GM04503 (cell line): ENCODE measurements around the gene BCDIN3D.

Experiments
- DNase-seq: peaks from one replicate; pipeline ENCODE4 v3.0.0-alpha.2; 2012; ENCODE audit warnings: low read depth

BCDIN3D gene

DNA sequence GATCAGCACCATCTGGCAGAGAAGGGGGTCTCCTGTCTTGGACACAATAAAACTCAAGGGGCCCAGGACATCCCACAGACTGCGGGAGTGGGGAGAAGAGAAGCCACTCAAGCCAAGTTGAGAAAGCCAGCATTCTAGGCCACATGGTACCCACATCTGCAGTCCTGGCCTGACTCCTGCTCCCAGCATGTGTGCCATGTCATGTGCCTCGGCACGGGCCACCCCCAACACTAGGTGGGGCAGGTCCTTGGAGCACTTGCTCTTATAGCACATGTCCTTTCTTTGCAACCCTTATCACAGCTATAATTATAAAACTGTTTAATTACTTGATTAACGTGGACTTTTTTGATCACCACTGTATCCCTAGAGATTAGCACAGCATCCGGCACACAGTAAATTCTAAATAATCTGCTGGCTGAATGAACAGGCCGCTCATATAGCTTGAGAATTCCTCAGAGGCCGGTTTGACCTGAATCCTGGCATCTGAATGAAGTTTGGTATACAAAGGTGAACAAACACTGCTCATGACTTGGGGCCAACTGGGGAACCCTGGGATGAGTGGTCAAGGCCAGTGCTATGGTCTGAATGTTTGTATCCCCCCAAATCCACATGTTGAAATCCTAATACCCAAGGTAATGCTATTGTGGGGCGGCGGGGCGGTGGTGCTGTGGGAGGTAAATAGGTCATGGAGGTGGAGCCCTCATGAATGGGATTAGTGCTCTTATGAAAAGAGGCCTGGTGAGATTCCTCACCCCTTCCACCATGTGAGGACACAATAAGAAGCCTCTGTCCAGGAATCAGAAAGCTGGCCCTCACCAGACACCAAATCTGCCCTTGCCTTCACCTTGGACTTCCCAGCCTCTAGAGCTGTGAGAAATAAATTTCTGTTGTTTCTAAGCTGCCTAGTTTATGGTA, 21.3 kb downstream of the BCDIN3D start:
- DNase-seq: no peak

- DNase-seq: no peak
Measured at GRCh38 chr12:49819786-49820185, 23.1 kb downstream of the BCDIN3D start.

DNA sequence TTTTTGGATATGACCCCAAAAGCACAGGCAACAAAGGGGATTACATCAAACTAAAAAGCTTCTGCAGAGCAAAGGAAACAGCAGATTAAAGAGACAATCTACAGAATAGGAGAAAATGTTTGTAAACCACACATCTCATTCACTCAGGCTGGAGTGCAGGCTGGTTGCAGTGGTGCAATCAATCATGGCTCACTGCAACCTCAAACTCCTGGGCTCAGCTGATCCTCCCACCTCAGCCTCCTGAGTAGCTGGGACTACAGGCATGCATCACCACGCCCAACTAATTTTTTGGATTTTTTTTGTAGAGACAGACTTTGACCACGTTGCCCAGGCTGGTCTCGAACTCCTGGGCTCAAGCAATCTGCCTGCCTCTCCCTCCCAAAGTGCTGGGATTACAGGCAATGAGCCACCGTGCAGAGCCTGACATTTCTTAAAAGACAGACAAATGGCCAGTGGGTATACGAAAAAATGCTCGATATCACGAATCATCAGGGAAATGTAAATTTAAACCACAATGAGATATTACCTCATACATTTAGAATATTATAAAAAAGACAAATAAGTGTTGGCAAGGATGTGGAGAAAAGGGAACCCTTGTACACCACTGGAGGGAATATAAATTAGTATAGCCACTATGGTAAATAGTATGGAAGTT, 24.5 kb downstream of the BCDIN3D start:
- DNase-seq: no peak

DNA sequence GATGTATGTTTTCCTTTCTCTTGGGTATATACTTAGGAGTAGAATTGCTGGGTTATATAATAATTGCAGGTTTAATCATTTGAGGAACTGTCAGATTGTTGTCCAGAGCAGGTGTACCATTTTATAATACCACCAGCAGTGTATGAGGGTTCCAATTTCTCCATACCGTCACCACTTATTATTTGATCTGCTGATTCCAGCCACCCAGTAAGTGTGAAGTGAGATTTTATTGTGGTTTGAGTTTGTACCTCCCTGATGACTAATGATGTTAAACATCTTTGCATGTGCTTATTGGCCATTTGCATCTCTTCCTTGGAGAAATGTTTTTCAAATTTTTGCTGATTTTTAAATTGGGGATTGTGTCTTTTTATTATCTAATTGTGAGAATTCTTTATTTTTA, 29.8 kb downstream of the BCDIN3D start:
- DNase-seq: no peak

DNA sequence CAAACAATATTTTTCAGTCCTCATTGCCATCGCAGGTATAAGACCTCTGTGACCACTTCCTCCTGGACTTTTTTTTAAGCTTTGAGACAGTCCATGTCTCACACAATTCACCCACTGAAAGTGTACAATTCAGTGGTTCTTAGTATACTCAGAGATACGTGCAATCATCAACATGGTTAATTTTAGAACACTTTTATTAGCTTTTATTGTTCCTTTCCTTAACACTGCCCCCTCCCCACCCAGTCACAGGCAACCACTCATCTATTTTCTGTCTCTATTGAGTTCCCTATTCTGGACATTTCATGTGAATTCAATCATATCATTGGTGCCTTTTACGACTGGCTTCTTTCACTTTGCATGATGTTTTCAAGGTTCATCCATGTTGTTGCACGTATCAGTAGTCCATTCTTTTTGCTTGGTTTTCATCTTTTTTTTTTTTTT, 30.9 kb downstream of the BCDIN3D start:
- DNase-seq: no peak

GRCh38 chr12:49811136-49811535, 31.8 kb downstream of the BCDIN3D start:
- DNase-seq: no peak

DNA sequence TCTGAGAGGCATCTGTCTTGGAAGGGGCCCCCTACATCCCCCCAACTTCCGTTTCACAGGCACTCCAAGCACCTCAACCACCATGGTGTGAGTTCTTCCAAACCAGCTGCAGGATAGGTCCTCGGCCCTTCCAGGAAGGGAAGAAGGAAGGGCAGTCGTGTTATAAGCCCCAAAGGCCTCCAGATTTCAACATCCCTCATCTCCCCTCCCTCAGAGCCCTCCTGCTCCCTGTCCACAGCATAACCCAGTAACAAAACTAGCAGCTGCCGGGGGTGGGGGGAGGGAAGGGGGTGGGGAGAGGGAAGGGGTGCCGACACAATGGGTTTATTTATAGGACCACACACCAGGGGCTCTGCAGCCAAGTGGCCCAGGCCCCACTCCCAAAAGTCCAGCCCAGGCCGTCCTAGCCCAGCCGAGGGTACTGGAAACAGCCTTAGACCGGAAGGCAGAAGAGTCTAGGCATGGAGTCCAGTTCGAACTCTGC, 33.0 kb downstream of the BCDIN3D start:
- DNase-seq: no peak

- no peak for DNase-seq
Measured at GRCh38 chr12:49809381-49809905, 33.5 kb downstream of the BCDIN3D start.

DNA sequence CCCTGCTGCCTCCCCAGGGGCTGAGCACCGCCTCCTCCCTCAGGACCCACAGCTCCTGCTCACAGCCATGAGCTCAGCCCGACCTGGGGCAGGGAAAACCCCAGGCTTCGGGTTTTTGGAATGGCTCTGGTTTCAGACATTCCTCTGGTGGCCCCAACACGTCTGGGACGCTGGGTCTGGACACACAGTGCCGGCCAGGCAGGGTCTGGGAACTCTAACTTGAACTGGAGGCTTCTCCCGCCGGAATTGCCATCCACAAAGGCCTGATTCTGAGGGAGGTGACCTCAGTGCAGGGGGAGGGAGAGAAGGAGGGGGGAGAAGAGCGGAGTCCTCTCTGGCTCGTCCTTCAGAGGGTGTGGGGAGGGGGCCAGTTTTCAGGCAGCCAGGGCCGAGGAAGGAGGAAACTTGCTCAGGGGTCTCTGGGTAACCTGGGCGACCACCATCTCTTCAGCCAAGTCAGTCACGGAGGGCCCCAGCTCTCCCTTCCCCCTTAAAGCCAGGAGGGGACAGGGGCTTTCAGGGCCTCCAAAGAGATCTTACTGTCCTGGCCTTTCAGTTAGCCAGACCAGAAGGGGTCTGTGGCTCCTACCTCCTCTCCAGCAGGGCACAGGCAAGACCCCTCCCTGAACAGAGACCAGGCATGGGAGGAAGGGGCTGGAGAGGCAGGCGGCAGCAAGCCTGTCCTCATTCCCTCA, 34.1 kb downstream of the BCDIN3D start:
- DNase-seq: no peak

DNA sequence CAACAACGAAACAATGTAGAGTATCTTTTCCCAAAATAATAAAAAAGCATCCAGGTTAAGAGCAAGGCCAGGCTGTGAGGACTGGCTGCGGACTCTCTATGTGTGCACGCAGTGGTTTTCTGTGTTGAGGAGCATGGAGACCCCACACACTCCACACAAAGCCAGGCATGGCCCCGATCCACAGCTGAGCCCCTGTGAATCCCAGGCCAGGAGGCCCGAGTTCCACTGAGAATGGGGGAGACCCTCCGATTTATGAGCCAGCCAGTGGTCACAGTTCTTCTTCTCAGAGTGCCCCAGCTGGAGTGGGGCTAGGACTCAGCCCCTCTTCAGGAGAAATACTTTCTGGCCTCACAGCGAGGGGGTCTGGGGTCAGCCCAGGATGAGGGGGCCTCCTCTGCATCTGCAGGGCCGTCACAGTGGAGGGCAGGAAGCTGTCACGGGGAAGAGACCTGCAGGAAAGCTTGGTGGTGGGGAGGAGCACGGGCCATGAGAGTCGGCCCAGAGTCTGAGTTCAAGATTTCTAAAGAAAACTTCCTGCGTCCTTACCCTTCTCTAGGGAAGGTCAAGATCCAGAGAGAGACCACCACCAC, 34.8 kb downstream of the BCDIN3D start:
- DNase-seq: no peak

- DNase-seq: no peak
Measured at GRCh38 chr12:49806877-49807276, 36.0 kb downstream of the BCDIN3D start.

- DNase-seq: no peak
Measured at GRCh38 chr12:49806321-49806813, 36.5 kb downstream of the BCDIN3D start.

DNA sequence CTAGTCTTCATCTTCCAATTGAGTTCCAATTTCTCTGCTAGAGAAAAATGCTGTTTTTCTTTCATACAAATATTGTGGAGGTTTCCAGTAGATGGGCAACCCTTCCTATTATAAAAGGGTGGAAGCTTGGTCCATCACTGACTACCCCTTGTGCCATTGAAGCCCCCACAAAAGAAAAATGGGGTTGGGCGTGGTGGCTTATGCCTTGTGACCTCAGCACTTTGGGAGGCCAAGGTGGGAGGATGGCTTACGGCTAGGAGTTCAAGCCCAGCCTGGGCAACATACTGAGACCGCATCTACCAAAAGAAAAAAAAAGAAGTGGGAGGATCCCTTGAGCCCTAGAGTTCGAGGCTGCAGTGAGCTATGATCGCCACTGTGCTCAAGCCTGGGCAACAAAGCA, 37.5 kb downstream of the BCDIN3D start:
- no peak for DNase-seq

GRCh38 chr12:49804821-49805220, 38.1 kb downstream of the BCDIN3D start:
- no peak for DNase-seq

- DNase-seq: no peak
Measured at GRCh38 chr12:49803693-49804450, 39.0 kb downstream of the BCDIN3D start.

DNA sequence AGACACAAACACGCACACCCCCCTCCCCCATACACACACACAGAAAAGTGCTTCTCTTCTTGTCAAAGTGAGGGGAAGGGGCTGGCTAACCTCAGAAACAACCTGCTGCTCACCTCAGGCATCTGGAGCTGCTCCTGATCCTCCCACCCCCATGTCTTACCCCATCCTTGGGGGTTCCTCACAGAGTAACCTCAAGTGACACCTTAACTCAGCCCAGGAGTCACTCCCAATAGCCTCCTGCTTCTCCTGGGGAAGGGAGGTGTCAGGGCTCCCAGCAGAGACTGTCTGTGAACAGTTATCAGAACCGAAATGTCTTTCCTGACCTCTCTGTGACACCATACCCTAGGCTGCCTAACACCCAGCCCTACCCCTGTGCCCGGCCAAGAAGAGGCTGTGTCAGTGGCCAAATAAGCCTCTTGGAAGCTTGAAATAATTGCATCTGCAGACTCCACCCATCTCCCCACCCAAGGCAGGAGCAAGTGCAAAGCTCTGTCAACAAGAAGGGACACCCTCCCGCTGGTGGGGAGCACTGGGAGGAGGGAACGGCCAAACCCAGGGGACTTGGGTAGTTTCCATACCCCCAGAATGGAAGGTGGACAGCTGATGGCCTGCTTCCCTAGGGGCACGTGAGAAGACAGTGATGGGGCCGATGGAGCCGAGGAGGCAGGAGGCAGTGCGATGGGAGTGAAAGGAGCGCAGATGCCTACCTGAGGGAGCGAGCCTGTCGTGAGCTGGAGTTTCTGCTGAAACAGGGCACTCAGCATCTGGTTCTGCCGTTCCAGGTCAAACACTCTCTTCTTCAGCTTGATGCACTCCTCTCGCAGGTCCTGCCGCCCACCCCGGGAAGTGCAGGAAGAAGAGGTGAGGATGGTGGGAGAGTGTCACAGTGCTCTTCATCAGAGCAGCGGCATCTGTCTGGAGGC, 41.5 kb downstream of the BCDIN3D start:
- no peak for DNase-seq

DNA sequence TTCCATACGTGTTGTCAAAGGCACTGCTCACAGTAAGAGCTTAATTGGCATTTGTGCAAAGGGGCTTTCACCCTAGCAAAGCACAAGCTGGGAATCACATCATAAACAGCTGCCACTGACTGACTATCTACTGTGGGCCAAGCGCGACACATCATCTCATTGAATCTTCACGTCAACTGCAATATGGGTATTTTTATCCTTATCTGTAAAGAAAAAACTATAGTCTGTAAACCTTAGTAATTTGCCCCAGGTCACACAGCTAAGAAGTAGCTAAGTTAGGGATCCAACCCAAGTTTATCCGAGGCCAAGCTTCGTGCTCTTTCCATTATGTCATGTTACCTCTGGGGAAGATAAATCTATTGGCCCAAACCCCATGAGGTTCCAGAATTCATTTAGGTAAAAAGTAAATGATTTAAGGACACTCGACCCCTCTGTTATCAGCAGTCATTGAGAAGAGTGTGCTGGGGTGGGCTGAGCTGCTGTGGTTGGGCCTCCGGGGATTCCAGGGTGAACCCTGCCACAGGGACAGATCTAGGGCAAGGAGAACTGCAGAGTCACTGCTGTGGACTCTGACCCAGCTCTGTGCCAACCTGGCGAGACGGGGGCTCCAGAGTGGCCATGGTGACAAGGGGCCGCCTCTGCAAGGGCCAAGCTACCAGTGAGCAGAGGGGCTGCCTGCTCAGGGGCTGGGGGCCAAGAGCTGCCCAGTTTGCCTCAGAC, 42.3 kb downstream of the BCDIN3D start:
- no peak for DNase-seq

DNA sequence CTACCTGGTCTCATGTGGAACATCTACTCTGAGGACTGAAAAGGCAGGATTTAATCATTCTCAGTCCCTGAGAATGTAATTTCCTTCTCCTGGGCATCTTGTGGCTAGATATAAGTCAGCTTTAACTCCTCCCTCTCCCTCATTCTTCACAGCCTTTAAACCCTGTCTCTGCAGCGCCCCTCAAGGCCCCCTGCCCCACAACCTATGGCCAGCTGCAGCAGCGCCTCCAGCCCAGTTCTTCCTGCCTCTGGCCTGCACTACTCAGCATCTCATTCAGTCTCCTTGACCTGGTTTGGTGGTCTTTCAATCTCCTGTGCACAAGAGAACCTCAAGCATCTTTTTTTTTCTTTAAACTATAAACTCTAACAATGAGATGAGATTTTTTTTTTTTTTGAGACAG, 44.0 kb downstream of the BCDIN3D start:
- no peak for DNase-seq

DNA sequence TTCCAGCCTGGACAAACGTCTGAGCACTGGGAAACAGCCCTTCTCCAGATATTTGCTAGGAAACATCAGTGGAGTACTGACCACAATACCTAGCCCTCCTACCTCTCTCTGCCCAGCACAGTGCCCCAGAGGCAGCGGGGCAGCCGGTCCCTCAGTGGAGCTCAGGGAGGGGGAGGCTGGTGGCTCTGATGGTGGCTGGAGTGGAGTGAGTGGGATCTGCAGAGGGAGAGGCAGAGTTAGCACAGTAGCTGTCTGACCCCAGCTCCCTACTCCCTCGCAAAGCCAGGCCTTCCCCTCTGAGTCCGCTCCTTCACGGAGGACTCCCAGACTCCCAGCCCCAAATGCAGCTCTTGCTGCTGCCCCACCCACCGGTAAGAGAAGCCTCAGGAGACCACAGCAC, 44.7 kb downstream of the BCDIN3D start:
- DNase-seq: no peak
